ENCODE measurements around the gene TERT. TPM values are rescaled to one million over a fixed set of nuclear protein-coding genes. Genes with fewer than 3 reads are reported as not detected.
"Not testable (repeated sequence)": the region's sequence is repeated elsewhere in the genome, so short reads cannot be mapped to it uniquely, and the experiment has no call there.

Gene TERT
- under 1 TPM; 0.09 to 0.70 (median 0.28) TPM for total RNA-seq
- 0.24 TPM for total RNA-seq (2013)
- 0 to 15.7 (median 0.43) reads per million in 29 experiments for total RNA-seq

GRCh38 chr5:1294835-1295649, at the start of gene TERT:
TERT (minus strand) TSS chr5:1295068; CDS start chr5:1294989, 79 bp downstream.
- H3K27ac Mint-ChIP-seq, result no peak within 1 kb of the TSS
- peaks cover 6 to 11% (median 6%) of the 10 kb centered on the region in 3 donors for H3K4me1 Mint-ChIP-seq
- peak; percentile 26 to 77 (median 61) for DNase-seq

GRCh38 chr5:1343931-1344901, 49.3 kb upstream of the TERT start:
- H3K27me3 ChIP-seq (replicated peaks in 1 of 2; ENCODE audit: control insufficient read depth in 2 of 2, extremely low read depth in 1 of 2, insufficient read depth in 2 of 2, low read length in 1 of 2), result no peaks in the 10 kb centered on the region
- H3K9me3 ChIP-seq, result no peaks in the 10 kb centered on the region
- H3K36me3 Mint-ChIP-seq, result peaks cover 25% of the 10 kb centered on the region
- POLR2A ChIA-PET, result interaction anchor here in 1 of 2 donors (0.6 kb wide), 1 partner anchor 245 kb away, joined by 3 read pairs; no protein-coding TSS in a partner anchor
- CTCF ChIA-PET, result interaction anchor here in 1 of 2 donors (0.6 kb wide), 1 partner anchor 21 kb away, joined by 3 read pairs; no protein-coding TSS in a partner anchor
- peaks cover 17 to 36% of the 10 kb centered on the region in 2 donors for H3K36me3 ChIP-seq (ENCODE audit: control insufficient read depth in 2 of 2, extremely low read depth in 1 of 2, insufficient read depth in 1 of 2, low read length in 1 of 2)
- ATAC-seq (replicated peaks in 1 of 4) (peak in 3 of 4 experiments; percentile 33 to 41 (median 38)), DNase-seq (peak in 7 of 35 experiments; percentile 6 to 24 (median 13))
- 5% methylated on average over 58 of the region's 61 CpGs for WGBS (ENCODE audit: insufficient coverage)
- H3K4me3 Mint-ChIP-seq, result peak overlapping the region; percentile 85 to 90 (median 88)
- no peaks in the 10 kb centered on the region for H3K27me3 Mint-ChIP-seq
- peak overlapping the region; percentile 73 to 82 for H3K27ac Mint-ChIP-seq
- peak overlapping the region; percentile 14 for H3K27ac ChIP-seq (ENCODE audit: low read length)
- H3K9me3 Mint-ChIP-seq, result no peaks in the 10 kb centered on the region
- H3K4me3 ChIP-seq (ENCODE audit: control insufficient read depth in 1 of 2, extremely low read depth in 1 of 2, low read length in 1 of 2), result peak overlapping the region; percentile 68 to 71
- peaks cover 11 to 43% of the 10 kb centered on the region in 2 experiments for H3K4me1 ChIP-seq (ENCODE audit: control insufficient read depth in 1 of 2, extremely low read depth in 1 of 2, insufficient read depth in 2 of 2, low read length in 2 of 2)
- H3K4me1 Mint-ChIP-seq, result peaks cover 29 to 39% (median 39%) of the 10 kb centered on the region in 3 donors

More at GRCh38 chr5:1294835-1295649, at the start of gene TERT:
- peak within 1 kb of the TSS in 1 of 2 donors; percentile 54 for H3K4me3 ChIP-seq (ENCODE audit: control insufficient read depth in 1 of 2, extremely low read depth in 1 of 2, low read length in 1 of 2)
- no peaks in the 10 kb centered on the region for H3K36me3 ChIP-seq (ENCODE audit: control insufficient read depth in 2 of 2, extremely low read depth in 1 of 2, insufficient read depth in 1 of 2, low read length in 1 of 2)
- H3K4me1 ChIP-seq (ENCODE audit: control insufficient read depth in 1 of 2, extremely low read depth in 1 of 2, insufficient read depth in 2 of 2, low read length in 2 of 2), result peaks cover 0 to 25% of the 10 kb centered on the region in 2 experiments
- H3K9me3 Mint-ChIP-seq, result no peaks in the 10 kb centered on the region
- H3K9me3 ChIP-seq, result no peaks in the 10 kb centered on the region
- ChIA-PET CTCF (no interaction called here), POLR2A (no interaction called here)
- H3K27me3 ChIP-seq (replicated peaks in 1 of 2; ENCODE audit: control insufficient read depth in 2 of 2, extremely low read depth in 1 of 2, insufficient read depth in 2 of 2, low read length in 1 of 2), result peaks cover 0 to 28% of the 10 kb centered on the region in 2 experiments
- H3K27me3 Mint-ChIP-seq, result no peaks in the 10 kb centered on the region
- H3K4me3 Mint-ChIP-seq, result peak within 1 kb of the TSS; percentile 34 to 56 (median 51)
- H3K27ac ChIP-seq (ENCODE audit: low read length), result no peak within 1 kb of the TSS
- H3K36me3 Mint-ChIP-seq, result no peaks in the 10 kb centered on the region
- WGBS (ENCODE audit: insufficient coverage), result 13% methylated on average over 89 of the region's 102 CpGs
- ATAC-seq (replicated peaks in 1 of 4), result peak; percentile 89 to 90 (median 89)

GRCh38 chr5:1343315-1343751, 48.5 kb upstream of the TERT start:
- Histone ChIP-seq H3K4me1 (ENCODE audit: control insufficient read depth in 1 of 2, extremely low read depth in 1 of 2, insufficient read depth in 2 of 2, low read length in 2 of 2) (peaks cover 11 to 43% of the 10 kb centered on the region in 2 experiments), H3K27ac (ENCODE audit: low read length) (no peak overlapping the region), H3K9me3 (no peaks in the 10 kb centered on the region), H3K27me3 (replicated peaks in 1 of 2; ENCODE audit: control insufficient read depth in 2 of 2, extremely low read depth in 1 of 2, insufficient read depth in 2 of 2, low read length in 1 of 2) (no peaks in the 10 kb centered on the region), H3K4me3 (ENCODE audit: control insufficient read depth in 1 of 2, extremely low read depth in 1 of 2, low read length in 1 of 2) (no peak overlapping the region), H3K36me3 (ENCODE audit: control insufficient read depth in 2 of 2, extremely low read depth in 1 of 2, insufficient read depth in 1 of 2, low read length in 1 of 2) (peaks cover 17 to 45% of the 10 kb centered on the region in 2 donors)
- Mint-ChIP-seq H3K27me3 (no peaks in the 10 kb centered on the region), H3K9me3 (no peaks in the 10 kb centered on the region), H3K4me3 (peak overlapping the region; percentile 85 to 90 (median 88)), H3K27ac (peak overlapping the region in 1 of 2 donors; percentile 43), H3K4me1 (peaks cover 29 to 39% (median 39%) of the 10 kb centered on the region in 3 donors), H3K36me3 (peaks cover 25% of the 10 kb centered on the region)
- whole genome bisulfite sequencing (ENCODE audit: insufficient coverage), result 79% methylated on average over 2 of the region's 9 CpGs
- ChIA-PET CTCF (interaction anchor here in 1 of 2 donors (0.6 kb wide), 1 partner anchor 255 kb away, joined by 3 read pairs; no protein-coding TSS in a partner anchor), POLR2A (no interaction called here)
- DNase-seq (no peak), ATAC-seq (replicated peaks in 1 of 4) (no peak)

- DNase-seq; H3K27ac Mint-ChIP-seq; H3K9me3 Mint-ChIP-seq; H3K4me3 ChIP-seq (ENCODE audit: control insufficient read depth in 1 of 2, extremely low read depth in 1 of 2, low read length in 1 of 2); H3K27ac ChIP-seq (ENCODE audit: low read length); ATAC-seq (replicated peaks in 1 of 4); H3K27me3 Mint-ChIP-seq; H3K27me3 ChIP-seq (replicated peaks in 1 of 2; ENCODE audit: control insufficient read depth in 2 of 2, extremely low read depth in 1 of 2, insufficient read depth in 2 of 2, low read length in 1 of 2); H3K9me3 ChIP-seq; POLR2A ChIA-PET; CTCF ChIA-PET: not testable (repeated sequence)
- H3K36me3 Mint-ChIP-seq, result peaks cover 29% of the 10 kb centered on the region
- peaks cover 11 to 43% of the 10 kb centered on the region in 2 experiments for H3K4me1 ChIP-seq (ENCODE audit: control insufficient read depth in 1 of 2, extremely low read depth in 1 of 2, insufficient read depth in 2 of 2, low read length in 2 of 2)
- WGBS (ENCODE audit: insufficient coverage), result 98% methylated on average over 11 of the region's 14 CpGs
- H3K4me1 Mint-ChIP-seq, result peaks cover 29 to 42% (median 40%) of the 10 kb centered on the region in 3 donors
- peaks cover 17 to 51% of the 10 kb centered on the region in 2 donors for H3K36me3 ChIP-seq (ENCODE audit: control insufficient read depth in 2 of 2, extremely low read depth in 1 of 2, insufficient read depth in 1 of 2, low read length in 1 of 2)
- H3K4me3 Mint-ChIP-seq, result peak overlapping the region; percentile 85 to 90 (median 88)
Measured at GRCh38 chr5:1342711-1343110, 47.8 kb upstream of the TERT start.

GRCh38 chr5:1342268-1342667, 47.4 kb upstream of the TERT start:
- no peaks in the 10 kb centered on the region for H3K27me3 ChIP-seq (replicated peaks in 1 of 2; ENCODE audit: control insufficient read depth in 2 of 2, extremely low read depth in 1 of 2, insufficient read depth in 2 of 2, low read length in 1 of 2)
- no peak overlapping the region for H3K27ac Mint-ChIP-seq
- H3K27me3 Mint-ChIP-seq, result no peaks in the 10 kb centered on the region
- DNase-seq (no peak), ATAC-seq (replicated peaks in 1 of 4) (no peak)
- H3K4me3 Mint-ChIP-seq, result no peak overlapping the region
- H3K4me3 ChIP-seq (ENCODE audit: control insufficient read depth in 1 of 2, extremely low read depth in 1 of 2, low read length in 1 of 2), result no peak overlapping the region
- H3K9me3 ChIP-seq, result no peaks in the 10 kb centered on the region
- ChIA-PET CTCF (no interaction called here), POLR2A (no interaction called here)
- 100% methylated on average over 6 of the region's 12 CpGs for WGBS (ENCODE audit: insufficient coverage)
- H3K36me3 Mint-ChIP-seq, result peaks cover 29% of the 10 kb centered on the region
- peaks cover 20 to 56% of the 10 kb centered on the region in 2 donors for H3K36me3 ChIP-seq (ENCODE audit: control insufficient read depth in 2 of 2, extremely low read depth in 1 of 2, insufficient read depth in 1 of 2, low read length in 1 of 2)
- H3K27ac ChIP-seq (ENCODE audit: low read length), result no peak overlapping the region
- H3K4me1 Mint-ChIP-seq, result peaks cover 29 to 42% (median 40%) of the 10 kb centered on the region in 3 donors
- peaks cover 11 to 43% of the 10 kb centered on the region in 2 experiments for H3K4me1 ChIP-seq (ENCODE audit: control insufficient read depth in 1 of 2, extremely low read depth in 1 of 2, insufficient read depth in 2 of 2, low read length in 2 of 2)
- H3K9me3 Mint-ChIP-seq, result no peaks in the 10 kb centered on the region

GRCh38 chr5:1341863-1342262, 47.0 kb upstream of the TERT start:
- Histone ChIP-seq H3K27me3 (replicated peaks in 1 of 2; ENCODE audit: control insufficient read depth in 2 of 2, extremely low read depth in 1 of 2, insufficient read depth in 2 of 2, low read length in 1 of 2) (no peaks in the 10 kb centered on the region), H3K27ac (ENCODE audit: low read length) (no peak overlapping the region), H3K4me1 (ENCODE audit: control insufficient read depth in 1 of 2, extremely low read depth in 1 of 2, insufficient read depth in 2 of 2, low read length in 2 of 2) (peaks cover 12 to 45% of the 10 kb centered on the region in 2 experiments), H3K4me3 (ENCODE audit: control insufficient read depth in 1 of 2, extremely low read depth in 1 of 2, low read length in 1 of 2) (no peak overlapping the region), H3K36me3 (ENCODE audit: control insufficient read depth in 2 of 2, extremely low read depth in 1 of 2, insufficient read depth in 1 of 2, low read length in 1 of 2) (peaks cover 24 to 60% of the 10 kb centered on the region in 2 donors), H3K9me3 (no peaks in the 10 kb centered on the region)
- WGBS (ENCODE audit: insufficient coverage), result 80% methylated on average over 2 of the region's 15 CpGs
- Mint-ChIP-seq H3K4me3 (no peak overlapping the region), H3K4me1 (peaks cover 29 to 44% (median 42%) of the 10 kb centered on the region in 3 donors), H3K27me3 (no peaks in the 10 kb centered on the region), H3K36me3 (peaks cover 29% of the 10 kb centered on the region), H3K27ac (no peak overlapping the region), H3K9me3 (no peaks in the 10 kb centered on the region)
- ChIA-PET POLR2A (no interaction called here), CTCF (no interaction called here)
- ATAC-seq (replicated peaks in 1 of 4) (no peak), DNase-seq (no peak)
